Kidney epithelial cell (primary cell): ENCODE measurements around the gene P2RY8. TPM values are rescaled to one million over a fixed set of nuclear protein-coding genes. Genes with fewer than 3 reads are reported as not detected.

ENCODE experiments used
- DNase-seq: peaks from one replicate; pipeline ENCODE4 v3.0.0-alpha.2; 2010; ENCODE audit warnings: low read depth
- H3K27me3 ChIP-seq: 2 replicates; pipeline ENCODE4 v1.6.0; 2011; ENCODE audit warnings: low read length; ENCODE audit not compliant: control insufficient read depth, insufficient read depth
- H3K36me3 ChIP-seq: 2 replicates; pipeline ENCODE4 v1.5.1; 2011; ENCODE audit warnings: low read length; ENCODE audit not compliant: control insufficient read depth, insufficient read depth
- H3K4me3 ChIP-seq: 2 replicates; pipeline ENCODE4 v1.5.1; 2011; ENCODE audit warnings: low read depth, mild to moderate bottlenecking, control low read depth, low read length
- CTCF ChIP-seq: IDR thresholded peaks from 2 replicates; pipeline ENCODE4 v1.5.1; 2011; ENCODE audit warnings: mild to moderate bottlenecking, moderate library complexity, low read length, control low read depth, inconsistent platforms; ENCODE audit not compliant: insufficient read depth, poor library complexity, severe bottlenecking
- total RNA-seq: library from RNA; depleted of rRNA; stranded (reverse); fragments of >200 nt; gene quantifications from 2 replicates; pipeline ENCODE4 v1.2.3, GENCODE V29; 2015

P2RY8 gene
- total RNA-seq, 1 donor from 2014 or later, result not detected

- TF ChIP-seq CTCF, result no peak
- DNase-seq, result no peak
- peaks cover 4% of the 10 kb centered on the region for H3K36me3 ChIP-seq
- no peak overlapping the region for H3K4me3 ChIP-seq
- no peaks in the 10 kb centered on the region for H3K27me3 ChIP-seq
Observed at GRCh38 chrX:1424147-1424851, 112.7 kb downstream of the P2RY8 start.

- no peak for TF ChIP-seq CTCF
- Histone ChIP-seq H3K36me3 (peaks cover 6% of the 10 kb centered on the region), H3K27me3 (no peaks in the 10 kb centered on the region), H3K4me3 (no peak overlapping the region)
- no peak for DNase-seq
Observed at GRCh38 chrX:1423215-1423614, 113.8 kb downstream of the P2RY8 start.

- TF ChIP-seq CTCF, result no peak
- DNase-seq, result no peak
- Histone ChIP-seq H3K36me3 (peaks cover 6% of the 10 kb centered on the region), H3K4me3 (no peak overlapping the region), H3K27me3 (no peaks in the 10 kb centered on the region)
Observed at GRCh38 chrX:1422135-1422465, 114.9 kb downstream of the P2RY8 start.

GRCh38 chrX:1421433-1422134 is 115.4 kb downstream of the P2RY8 start:
- DNase-seq, result no peak
- Histone ChIP-seq H3K36me3 (peaks cover 6% of the 10 kb centered on the region), H3K4me3 (no peak overlapping the region), H3K27me3 (no peaks in the 10 kb centered on the region)
- TF ChIP-seq CTCF, result no peak

- H3K4me3 ChIP-seq, result no peak overlapping the region
- DNase-seq, result no peak
- TF ChIP-seq CTCF, result no peak
- no peaks in the 10 kb centered on the region for H3K27me3 ChIP-seq
- peaks cover 6% of the 10 kb centered on the region for H3K36me3 ChIP-seq
Observed at GRCh38 chrX:1420371-1420770, 116.6 kb downstream of the P2RY8 start.
